Measurements from ENCODE around the gene RALGAPA2.
A peak's percentile ranks its signal among the peaks of the same experiment; 100 is the strongest.

The RALGAPA2 gene

GRCh38 chr20:20495729-20496503 lies 216.5 kb downstream of the RALGAPA2 start:
- no peak for DNase-seq (ENCODE audit: low spot score)

GRCh38 chr20:20493701-20494100 lies 218.7 kb downstream of the RALGAPA2 start:
- no peak for DNase-seq (ENCODE audit: low spot score)

- peak; percentile 71 for DNase-seq (ENCODE audit: low spot score)
Measured at GRCh38 chr20:20492521-20493332, 219.7 kb downstream of the RALGAPA2 start.

- DNase-seq (ENCODE audit: low spot score) = no peak
Measured at GRCh38 chr20:20491784-20492264, 220.6 kb downstream of the RALGAPA2 start.

GRCh38 chr20:20491110-20491783 lies 221.2 kb downstream of the RALGAPA2 start:
- DNase-seq (ENCODE audit: low spot score) = no peak

- DNase-seq (ENCODE audit: low spot score) = no peak
Measured at GRCh38 chr20:20490673-20491072, 221.8 kb downstream of the RALGAPA2 start.

- DNase-seq (ENCODE audit: low spot score) = no peak
Measured at GRCh38 chr20:20489648-20490341, 222.6 kb downstream of the RALGAPA2 start.

GRCh38 chr20:20489054-20489453 lies 223.4 kb downstream of the RALGAPA2 start:
- no peak for DNase-seq (ENCODE audit: low spot score)

GRCh38 chr20:20488388-20488787 lies 224.1 kb downstream of the RALGAPA2 start:
- no peak for DNase-seq (ENCODE audit: low spot score)

GRCh38 chr20:20487811-20488210 lies 224.6 kb downstream of the RALGAPA2 start:
- DNase-seq (ENCODE audit: low spot score) = no peak

- no peak for DNase-seq (ENCODE audit: low spot score)
Measured at GRCh38 chr20:20483328-20483727, 229.1 kb downstream of the RALGAPA2 start.

GRCh38 chr20:20482453-20482852 lies 230.0 kb downstream of the RALGAPA2 start:
- no peak for DNase-seq (ENCODE audit: low spot score)

GRCh38 chr20:20480689-20481088 lies 231.8 kb downstream of the RALGAPA2 start:
- DNase-seq (ENCODE audit: low spot score) = no peak

- DNase-seq (ENCODE audit: low spot score) = no peak
Measured at GRCh38 chr20:20480126-20480525, 232.3 kb downstream of the RALGAPA2 start.

GRCh38 chr20:20477444-20478041 lies 234.9 kb downstream of the RALGAPA2 start:
- no peak for DNase-seq (ENCODE audit: low spot score)

GRCh38 chr20:20476504-20476903 lies 235.9 kb downstream of the RALGAPA2 start:
- no peak for DNase-seq (ENCODE audit: low spot score)

GRCh38 chr20:20473657-20474056 lies 238.8 kb downstream of the RALGAPA2 start:
- DNase-seq (ENCODE audit: low spot score) = no peak

GRCh38 chr20:20472684-20473274 lies 239.7 kb downstream of the RALGAPA2 start:
- DNase-seq (ENCODE audit: low spot score) = no peak

GRCh38 chr20:20466341-20466879 lies 246.0 kb downstream of the RALGAPA2 start:
- no peak for DNase-seq (ENCODE audit: low spot score)

- DNase-seq (ENCODE audit: low spot score) = no peak
Measured at GRCh38 chr20:20465252-20465651, 247.2 kb downstream of the RALGAPA2 start.

- DNase-seq (ENCODE audit: low spot score) = peak; percentile 74
Measured at GRCh38 chr20:20463933-20464374, 248.5 kb downstream of the RALGAPA2 start.
